Spleen (tissue), 11 donors: Measurements from ENCODE around the gene NABP1. TPM values are rescaled to one million over a fixed set of nuclear protein-coding genes. Genes with fewer than 3 reads are reported as not detected.

Experiments used
- DNase-seq: peaks from one replicate; pipeline ENCODE4 v3.0.0-alpha.2; 2020
- H3K27ac ChIP-seq, 8 donors: fragments of 200-600 bp; sonication (generic) in 7 of 8; 1 replicate in 4 of 8; 2 replicates in 4 of 8; pipeline versions ENCODE4 v1.5.0 to v1.8.0; 2016 to 2021; ENCODE audit warnings: inconsistent platforms in 4 of 8, mild to moderate bottlenecking in 4 of 8, moderate library complexity in 1 of 8
- H3K27me3 ChIP-seq, 7 donors: fragments of 200-600 bp; sonication (generic) in 6 of 7; replicated peaks in 1 of 7; 1 replicate in 4 of 7; 2 replicates in 3 of 7; pipeline versions ENCODE4 v1.5.0 to v1.8.0; 2016 to 2021; ENCODE audit warnings: inconsistent platforms in 3 of 7, mild to moderate bottlenecking in 1 of 7
- H3K36me3 ChIP-seq, 6 donors: fragments of 200-600 bp; sonication (generic) in 5 of 6; 1 replicate in 4 of 6; 2 replicates in 2 of 6; pipeline versions ENCODE4 v1.5.0 to v1.8.0; 2016 to 2021; ENCODE audit warnings: inconsistent platforms in 2 of 6
- H3K4me1 ChIP-seq, 6 donors: fragments of 200-600 bp; sonication (generic) in 5 of 6; 1 replicate in 3 of 6; 2 replicates in 3 of 6; pipeline versions ENCODE4 v1.5.0 to v1.8.0; 2016 to 2021; ENCODE audit warnings: inconsistent platforms in 3 of 6
- H3K4me3 ChIP-seq, 8 donors: fragments of 200-600 bp; sonication (generic) in 7 of 8; 1 replicate in 4 of 8; 2 replicates in 4 of 8; pipeline versions ENCODE4 v1.5.0 to v1.8.0; 2016 to 2021; ENCODE audit warnings: inconsistent platforms in 4 of 8, mild to moderate bottlenecking in 4 of 8, moderate library complexity in 2 of 8
- H3K9me3 ChIP-seq, 8 donors: fragments of 200-600 bp; sonication (generic) in 7 of 8; 1 replicate in 4 of 8; 2 replicates in 4 of 8; pipeline versions ENCODE4 v1.5.0 to v1.8.0; 2016 to 2021; ENCODE audit warnings: inconsistent platforms in 4 of 8
- CTCF ChIP-seq, 11 experiments: fragments of 200-600 bp in 7 of 11; fragments of 450-650 bp in 4 of 11; sonication (generic) in 4 of 11; IDR thresholded peaks in 8 of 11; conservative IDR thresholded peaks in 3 of 11; 1 replicate in 7 of 11; 2 replicates in 4 of 11; pipeline versions ENCODE4 v1.4.0 to v1.8.0; 2016 to 2021; ENCODE audit warnings: antibody characterized with exemption in 11 of 11, inconsistent platforms in 4 of 11, mild to moderate bottlenecking in 1 of 11
- POLR2A ChIP-seq, 3 donors: fragments of 450-650 bp; IDR thresholded peaks; one replicate each; pipeline ENCODE4 v1.5.1; 2017; ENCODE audit warnings: antibody characterized with exemption in 3 of 3, mild to moderate bottlenecking in 1 of 3
- POLR2AphosphoS5 ChIP-seq, 3 donors: sonication (generic); formaldehyde crosslinking; IDR thresholded peaks; one replicate each; pipeline ENCODE4 v1.5.1; 2017; ENCODE audit warnings: antibody characterized with exemption in 3 of 3
- WGBS, 5 donors: extraction: QIAGEN DNeasy Blood & Tissue Kit in 3 of 5; methylation state at CpG; one replicate each; pipeline versions ENCODE4 v1.1.5 to v1.1.7; 2013 to 2018; 5-methylcytosine and 5-hydroxymethylcytosine counted together
- intact Hi-C: fragments of 100-400 bp; cut with DNase I; formaldehyde crosslinking; loops from one replicate; pipeline ENCODE4 v1.15.0; 2023; ENCODE audit warnings: low total_unique reads
- polyA plus RNA-seq, 3 donors: library from polyadenylated mRNA; stranded (reverse); fragments of 200-250 nt; gene quantifications; one replicate each; pipeline ENCODE4 v1.2.1, GENCODE V29; 2013
- total RNA-seq, 7 donors: library from RNA; depleted of rRNA in 3 of 7; stranded (reverse); fragments of >200 nt in 3 of 7; fragmentation: NEBNext Ultra II Directional in 4 of 7; extraction: Animal tissue kit (Norgen Biotek cat#: 25700) in 4 of 7; gene quantifications; one replicate each; pipeline versions ENCODE4 v1.1.0 to v1.2.1, GENCODE V29; 2016 to 2021
- donor health status: healthy with polysubstance abuse.
- donor health status: DM: no; HTN: no; CAD: no; lungs with moderate emphysema.
- donor health status: DM: no; HTN: no; CAD: no.
- donor health status: Bipolar disorder and iron deficiency.
- donor health status: healthy.
- donor health status: DM: no; HTN: no; CAD: no.
- donor health status: DM: yes; HTN: yes; CAD: no.

Gene NABP1
- total and polyA plus RNA-seq, 10 donors, result 33.0 to 292 (median 176) TPM

- WGBS, 5 donors, result 57 to 87% (median 85%) methylated on average over 10 of the region's 10 CpGs
- H3K36me3 ChIP-seq, result peaks cover 0 to 63% (median 0%) of the 10 kb centered on the region in 6 donors
- no peak overlapping the region for H3K27ac ChIP-seq
- H3K27me3 ChIP-seq, result no peaks in the 10 kb centered on the region
- H3K9me3 ChIP-seq, result no peaks in the 10 kb centered on the region
- no peak overlapping the region for H3K4me3 ChIP-seq
- intact Hi-C loops, result no loop called here
- TF ChIP-seq POLR2AphosphoS5 (IDR thresholded peaks at IDR 0.05) (no peak), CTCF (IDR thresholded peaks at IDR 0.05 in 8 of 11, conservative IDR thresholded peaks at IDR 0.05 in 3 of 11) (no peak), POLR2A (IDR thresholded peaks at IDR 0.05) (no peak)
- DNase-seq, result no peak
- H3K4me1 ChIP-seq, result no peaks in the 10 kb centered on the region
Measured at GRCh38 chr2:191699341-191699945, 21.5 kb downstream of the NABP1 start.

DNA sequence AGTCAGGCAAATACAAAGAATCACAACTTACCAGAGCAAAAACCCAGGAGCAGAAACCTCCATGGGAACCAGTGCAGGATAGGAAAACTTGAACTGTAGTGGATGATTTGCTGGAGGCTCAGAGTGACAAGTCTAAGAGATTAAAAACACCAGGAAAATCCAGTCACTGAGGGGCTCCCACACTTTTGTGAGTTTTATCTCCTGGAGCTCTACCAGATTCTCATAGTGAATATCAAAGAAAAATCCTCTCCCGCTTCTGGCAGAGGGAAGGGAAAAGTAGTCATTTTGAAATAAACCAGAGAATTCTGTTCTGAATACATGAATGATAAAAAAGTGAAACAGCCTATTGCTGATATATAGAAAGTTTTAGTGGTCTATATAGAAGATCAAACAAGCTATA, 23.1 kb downstream of the NABP1 start:
- H3K27me3 ChIP-seq, result no peaks in the 10 kb centered on the region
- H3K4me1 ChIP-seq, result no peaks in the 10 kb centered on the region
- H3K27ac ChIP-seq, result no peak overlapping the region
- TF ChIP-seq POLR2A (IDR thresholded peaks at IDR 0.05), result no peak
- peaks cover 0 to 66% (median 0%) of the 10 kb centered on the region in 6 donors for H3K36me3 ChIP-seq
- no peaks in the 10 kb centered on the region for H3K9me3 ChIP-seq
- no peak for DNase-seq
- intact Hi-C loops, result no loop called here
- no peak overlapping the region for H3K4me3 ChIP-seq
- 77 to 93% (median 90%) methylated on average over 1 of the region's 1 CpG for WGBS, 5 donors

GRCh38 chr2:191701696-191702095, 23.8 kb downstream of the NABP1 start:
- Histone ChIP-seq H3K36me3 (peaks cover 0 to 59% (median 0%) of the 10 kb centered on the region in 6 donors), H3K9me3 (no peaks in the 10 kb centered on the region), H3K4me1 (no peaks in the 10 kb centered on the region), H3K27me3 (no peaks in the 10 kb centered on the region), H3K27ac (no peak overlapping the region), H3K4me3 (no peak overlapping the region)
- intact Hi-C loops, result no loop called here
- 82 to 87% (median 83%) methylated on average over 2 of the region's 2 CpGs for WGBS, 5 donors
- TF ChIP-seq CTCF (IDR thresholded peaks at IDR 0.05 in 8 of 11, conservative IDR thresholded peaks at IDR 0.05 in 3 of 11), result no peak
- no peak for TF ChIP-seq POLR2A (IDR thresholded peaks at IDR 0.05)
- no peak for TF ChIP-seq POLR2AphosphoS5 (IDR thresholded peaks at IDR 0.05)
- DNase-seq, result no peak

GRCh38 chr2:191703079-191703725, 25.3 kb downstream of the NABP1 start:
- Histone ChIP-seq H3K27me3 (no peaks in the 10 kb centered on the region), H3K9me3 (no peaks in the 10 kb centered on the region), H3K36me3 (peaks cover 0 to 50% (median 0%) of the 10 kb centered on the region in 6 donors), H3K4me1 (no peaks in the 10 kb centered on the region), H3K4me3 (no peak overlapping the region), H3K27ac (no peak overlapping the region)
- TF ChIP-seq POLR2A (IDR thresholded peaks at IDR 0.05) (no peak), POLR2AphosphoS5 (IDR thresholded peaks at IDR 0.05) (peak; percentile 36 to 73 (median 41))
- 90 to 95% (median 93%) methylated on average over 7 of the region's 7 CpGs for WGBS, 5 donors
- no peak for DNase-seq
- intact Hi-C loops, result no loop called here

- no peak for DNase-seq
- Histone ChIP-seq H3K4me1 (no peaks in the 10 kb centered on the region), H3K27me3 (no peaks in the 10 kb centered on the region), H3K36me3 (peaks cover 0 to 57% (median 0%) of the 10 kb centered on the region in 6 donors), H3K9me3 (no peaks in the 10 kb centered on the region), H3K27ac (no peak overlapping the region), H3K4me3 (no peak overlapping the region)
- WGBS, 5 donors, result 85 to 93% (median 87%) methylated on average over 4 of the region's 4 CpGs
- intact Hi-C loops, result no loop called here
- TF ChIP-seq CTCF (IDR thresholded peaks at IDR 0.05 in 8 of 11, conservative IDR thresholded peaks at IDR 0.05 in 3 of 11), result no peak
- TF ChIP-seq POLR2AphosphoS5 (IDR thresholded peaks at IDR 0.05), result no peak
- no peak for TF ChIP-seq POLR2A (IDR thresholded peaks at IDR 0.05)
Measured at GRCh38 chr2:191705084-191705483, 27.1 kb downstream of the NABP1 start.
